Measurements from ENCODE around the gene DDN. TPM values are rescaled to one million over a fixed set of nuclear protein-coding genes. Genes with fewer than 3 reads are reported as not detected.

Gene DDN
- total RNA-seq, 1 experiment from 2014 or later: 0.35 TPM

- Histone ChIP-seq H4K8ac (replicated peaks; ENCODE audit: insufficient read length, low read depth, low read length) (no peak overlapping the region), H2BK120ac (ENCODE audit: low read depth, low read length, poor library complexity, severe bottlenecking) (no peak overlapping the region), H3K9me3 (ENCODE audit: control insufficient read depth, low read depth, low read length) (no peaks in the 10 kb centered on the region), H3K27ac (ENCODE audit: insufficient read length, low read depth, low read length) (no peak overlapping the region), H3K4me2 (ENCODE audit: insufficient read depth, insufficient read length, low read length) (peak overlapping the region; percentile 58), H3K14ac (ENCODE audit: insufficient read depth, low read length) (no peak overlapping the region), H4K91ac (ENCODE audit: insufficient read length, low read depth, low read length) (no peak overlapping the region), H3K27me3 (ENCODE audit: insufficient read depth, low read length) (peaks cover 34% of the 10 kb centered on the region; the same call in 1 of the 2 replicates), H3K79me1 (ENCODE audit: insufficient read depth, low read depth, low read length, poor library complexity, severe bottlenecking) (no peaks in the 10 kb centered on the region), H3K18ac (ENCODE audit: insufficient read length, low read depth, low read length) (no peak overlapping the region), H2BK12ac (ENCODE audit: insufficient read length, low read depth, low read length) (no peak overlapping the region), H3K23ac (ENCODE audit: insufficient read length, low read depth, low read length) (no peak overlapping the region), H3K23me2 (ENCODE audit: insufficient read length, low read depth, low read length, poor library complexity, severe bottlenecking) (peaks cover 27% of the 10 kb centered on the region), H3T11ph (ENCODE audit: low read length) (no peak overlapping the region), H3K4me1 (ENCODE audit: insufficient read depth, low read length) (no peaks in the 10 kb centered on the region), H2BK20ac (ENCODE audit: low read depth, low read length, poor library complexity, severe bottlenecking) (no peak overlapping the region), H2AK5ac (ENCODE audit: insufficient read length, low read length) (no peak overlapping the region), H3K4ac (ENCODE audit: low read depth, low read length) (no peak overlapping the region), H3K79me2 (ENCODE audit: insufficient read depth, low read length) (no peaks in the 10 kb centered on the region), H2BK5ac (ENCODE audit: insufficient read length, low read length) (no peak overlapping the region), H3K9ac (ENCODE audit: extremely low read depth, insufficient read length, low read length) (no peak overlapping the region), H2BK15ac (ENCODE audit: low read depth, low read length) (no peak overlapping the region), H3K56ac (ENCODE audit: insufficient read length, low read depth, low read length) (no peak overlapping the region), H2AFZ (ENCODE audit: low read length) (no peak overlapping the region), H4K5ac (ENCODE audit: insufficient read length, low read depth, low read length) (no peak overlapping the region), H4K20me1 (ENCODE audit: control insufficient read depth, insufficient read depth, insufficient read length) (no peaks in the 10 kb centered on the region)
- DNase-seq: peak; percentile 14
- Mint-ChIP-seq H3K4me1 (peaks cover 13 to 28% of the 10 kb centered on the region in 2 experiments), H3K27me3 (ENCODE audit: low read depth) (peaks cover 63% of the 10 kb centered on the region), H3K27ac (no peak overlapping the region), H3K4me3 (peak overlapping the region in 1 of 2 experiments; percentile 10; a peak in 1 of 5 replicates), H3K36me3 (ENCODE audit: insufficient read depth in 1 of 3, low read depth in 3 of 3) (peaks cover 6 to 21% (median 7%) of the 10 kb centered on the region in 3 experiments; a peak in 5 of 7 replicates), H3K9me3 (no peaks in the 10 kb centered on the region)
- no CpG with 5 or more reads among the region's 2 CpGs for WGBS (ENCODE audit: extremely low coverage, insufficient read length, low lambda C conversion rate)
- TF ChIP-seq CTCF (conservative IDR thresholded peaks at IDR 0.05): no peak
Observed at GRCh38 chr12:49000346-49000745, 1.2 kb upstream of the DDN start.
